ENCODE results near the gene HSPB7.
A peak's percentile ranks its signal among the peaks of the same experiment; 100 is the strongest.
"Not testable (repeated sequence)": the region's sequence is repeated elsewhere in the genome, so short reads cannot be mapped to it uniquely, and the experiment has no call there.

The HSPB7 gene

GRCh38 chr1:15988856-15989736, 28.7 kb downstream of the HSPB7 start:
- Histone ChIP-seq H3K27ac (no peak overlapping the region), H3K4me1 (peaks cover 25% of the 10 kb centered on the region), H3K4me3 (no peak overlapping the region), H3K27me3 (no peaks in the 10 kb centered on the region), H3K36me3 (no peaks in the 10 kb centered on the region), H3K9me3 (no peaks in the 10 kb centered on the region), H4K20me1 (no peaks in the 10 kb centered on the region), H3K9ac (no peak overlapping the region), H3K4me2 (no peak overlapping the region)
- no peak for TF ChIP-seq Cebpa-rat (IDR thresholded peaks at IDR 0.05)

DNA sequence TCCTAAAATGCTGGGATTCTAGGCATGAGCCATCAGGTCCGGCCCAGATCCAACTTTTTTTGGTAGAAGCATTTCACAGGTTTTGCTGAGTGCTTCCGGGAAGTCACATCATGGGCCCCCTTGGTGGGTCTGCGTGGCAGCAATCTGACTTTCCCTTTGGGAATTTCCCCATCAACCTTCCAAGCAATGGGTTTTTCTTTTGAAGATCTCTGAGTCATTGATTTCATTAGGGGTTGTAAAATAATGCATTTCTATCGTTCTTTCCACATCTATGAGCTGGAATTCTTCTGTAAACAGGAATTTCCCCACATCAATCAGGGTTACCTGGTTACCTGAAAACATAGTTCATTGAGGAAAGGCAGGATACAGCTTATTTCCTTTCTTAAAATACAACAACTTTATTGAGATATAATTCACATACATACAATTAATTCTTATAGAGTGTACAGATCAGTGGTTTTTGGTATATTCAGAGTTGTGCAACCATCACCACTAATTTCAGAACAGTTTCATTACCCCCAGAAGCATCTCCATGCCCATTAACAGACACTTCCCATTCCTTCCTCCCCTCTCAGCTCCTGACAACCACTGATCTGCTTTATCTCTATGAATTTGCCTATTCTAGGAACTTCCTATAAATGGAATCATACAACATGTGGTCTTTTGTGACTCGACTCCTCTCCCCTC, 32.1 kb downstream of the HSPB7 start:
- no peak overlapping the region for H3K4me3 ChIP-seq
- H3K27ac ChIP-seq: no peak overlapping the region
- H3K9ac ChIP-seq: no peak overlapping the region
- no peaks in the 10 kb centered on the region for H3K27me3 ChIP-seq
- no peaks in the 10 kb centered on the region for H4K20me1 ChIP-seq
- no peak overlapping the region for H3K4me2 ChIP-seq
- TF ChIP-seq Cebpa-rat (IDR thresholded peaks at IDR 0.05): no peak
- peaks cover 14% of the 10 kb centered on the region for H3K9me3 ChIP-seq
- H3K4me1 ChIP-seq: no peaks in the 10 kb centered on the region
- H3K36me3 ChIP-seq: no peaks in the 10 kb centered on the region

DNA sequence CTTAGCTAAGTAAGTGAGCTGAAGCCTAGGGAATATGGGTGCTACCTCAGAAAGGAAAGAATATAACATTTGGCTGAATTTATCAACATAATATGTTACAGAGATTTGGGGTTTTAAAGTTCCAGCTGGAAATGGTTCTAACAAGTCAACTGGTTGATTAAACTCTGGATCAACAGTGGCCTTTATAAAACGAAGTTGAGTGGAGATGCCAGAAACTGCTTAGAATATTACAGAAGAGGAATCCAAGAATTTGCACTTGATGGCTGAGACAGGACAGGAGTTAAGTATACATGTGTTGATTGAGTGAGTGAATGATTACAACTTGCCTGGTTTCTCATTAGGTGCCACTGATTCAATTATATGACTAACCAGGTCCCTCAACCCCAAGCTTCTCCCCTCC, 34.6 kb downstream of the HSPB7 start:
- no peaks in the 10 kb centered on the region for H3K4me1 ChIP-seq

GRCh38 chr1:15981679-15982078, 36.2 kb downstream of the HSPB7 start:
- Histone ChIP-seq H3K4me2 (no peak overlapping the region), H3K9ac (no peak overlapping the region), H4K20me1 (no peaks in the 10 kb centered on the region), H3K4me1 (no peaks in the 10 kb centered on the region), H3K4me3 (no peak overlapping the region), H3K36me3 (no peaks in the 10 kb centered on the region), H3K9me3 (peaks cover 31% of the 10 kb centered on the region), H3K27ac (no peak overlapping the region), H3K27me3 (no peaks in the 10 kb centered on the region)
- TF ChIP-seq Cebpa-rat (IDR thresholded peaks at IDR 0.05): no peak

More for the DNA sequence above, 34.6 kb downstream of the HSPB7 start:
- no peak for TF ChIP-seq Cebpa-rat (IDR thresholded peaks at IDR 0.05)
- Histone ChIP-seq H3K36me3 (no peaks in the 10 kb centered on the region), H4K20me1 (no peaks in the 10 kb centered on the region), H3K9me3 (peaks cover 22% of the 10 kb centered on the region), H3K4me3 (no peak overlapping the region), H3K4me2 (no peak overlapping the region), H3K9ac (no peak overlapping the region), H3K27me3 (no peaks in the 10 kb centered on the region), H3K27ac (no peak overlapping the region)

DNA sequence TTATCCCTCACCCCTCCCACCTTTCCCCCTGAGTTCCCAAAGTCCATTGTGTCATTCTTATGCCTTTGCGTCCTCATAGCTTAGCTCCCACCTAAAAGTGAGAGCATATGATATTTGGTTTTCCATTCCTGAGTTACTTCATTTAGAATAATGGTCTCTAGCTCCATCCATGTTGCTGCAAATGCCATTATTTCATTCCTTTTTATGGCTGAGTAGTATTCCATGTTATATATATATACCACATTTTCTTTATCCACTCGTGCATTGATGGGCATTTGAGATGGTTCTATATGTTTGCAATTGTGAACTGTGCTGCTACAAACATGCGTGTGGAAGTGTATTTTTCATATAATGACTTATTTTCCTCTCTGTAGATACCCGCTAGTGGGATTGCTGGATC, 39.9 kb downstream of the HSPB7 start:
- not testable (repeated sequence) for H3K27ac ChIP-seq, H3K4me2 ChIP-seq, H3K27me3 ChIP-seq

DNA sequence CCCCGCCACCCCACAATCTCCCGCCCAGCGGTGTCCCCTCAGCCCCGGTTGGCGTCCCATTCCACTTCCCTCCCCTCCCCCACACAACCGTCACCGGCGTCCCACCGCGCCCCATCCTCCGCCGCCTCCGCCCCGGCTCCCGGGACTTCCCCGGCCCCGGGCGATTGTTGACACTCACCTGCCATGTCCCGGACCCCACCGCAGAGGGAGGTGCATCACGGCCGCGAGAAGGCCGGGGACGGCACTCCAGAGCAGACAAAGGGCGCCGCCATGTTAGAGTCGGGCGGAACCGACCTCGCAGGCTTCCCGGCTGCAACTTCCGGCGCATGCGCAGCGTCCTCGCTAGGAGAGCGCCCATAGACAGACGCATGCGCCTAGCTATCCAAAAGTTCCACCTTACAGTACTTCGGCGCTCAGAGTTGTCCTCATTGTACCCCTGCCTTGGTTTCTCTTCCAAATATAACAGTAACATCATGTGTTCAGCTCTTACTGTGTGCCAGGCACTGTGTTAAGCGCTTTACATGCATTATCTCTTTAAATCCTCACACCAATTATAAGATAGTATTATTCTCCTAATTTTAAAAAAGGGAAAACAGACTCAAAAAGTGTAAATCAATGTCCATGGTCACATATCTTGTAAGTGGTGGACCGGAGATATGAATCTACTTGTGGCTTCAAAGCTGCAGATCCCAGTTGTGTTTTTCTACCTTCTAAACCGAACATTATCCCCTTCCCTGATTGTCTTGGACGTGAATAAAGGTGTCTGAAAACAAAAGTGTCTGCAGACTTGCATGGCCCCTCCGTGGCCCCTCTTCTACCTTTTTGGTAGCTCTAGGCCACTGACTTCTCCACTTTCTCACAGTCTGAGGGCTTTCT, 41.8 kb downstream of the HSPB7 start, which contains the start of gene ZBTB17:
Gene ZBTB17 (minus strand): TSS at position 297 of the 876 bp plus-strand sequence. CDS start 27,606 bp downstream, outside the sequence.
- H3K9ac ChIP-seq: peak within 1 kb of the TSS; percentile 86
- TF ChIP-seq Cebpa-rat (IDR thresholded peaks at IDR 0.05): no peak
- peak within 1 kb of the TSS; percentile 95 for H3K4me2 ChIP-seq
- peak within 1 kb of the TSS; percentile 88 for H3K27ac ChIP-seq
- peak within 1 kb of the TSS; percentile 79 for H3K4me3 ChIP-seq
- H3K4me1 ChIP-seq: peaks cover 29% of the 10 kb centered on the region
- peaks cover 26% of the 10 kb centered on the region for H3K9me3 ChIP-seq
- no peaks in the 10 kb centered on the region for H3K27me3 ChIP-seq
- peaks cover 40% of the 10 kb centered on the region for H4K20me1 ChIP-seq
- peaks cover 25% of the 10 kb centered on the region for H3K36me3 ChIP-seq

More for the DNA sequence above, 39.9 kb downstream of the HSPB7 start:
- H3K9ac ChIP-seq, H3K36me3 ChIP-seq, H3K4me3 ChIP-seq: not testable (repeated sequence)
- H4K20me1 ChIP-seq: peaks cover 26% of the 10 kb centered on the region
- H3K9me3 ChIP-seq: peaks cover 30% of the 10 kb centered on the region
- H3K4me1 ChIP-seq: peaks cover 22% of the 10 kb centered on the region

DNA sequence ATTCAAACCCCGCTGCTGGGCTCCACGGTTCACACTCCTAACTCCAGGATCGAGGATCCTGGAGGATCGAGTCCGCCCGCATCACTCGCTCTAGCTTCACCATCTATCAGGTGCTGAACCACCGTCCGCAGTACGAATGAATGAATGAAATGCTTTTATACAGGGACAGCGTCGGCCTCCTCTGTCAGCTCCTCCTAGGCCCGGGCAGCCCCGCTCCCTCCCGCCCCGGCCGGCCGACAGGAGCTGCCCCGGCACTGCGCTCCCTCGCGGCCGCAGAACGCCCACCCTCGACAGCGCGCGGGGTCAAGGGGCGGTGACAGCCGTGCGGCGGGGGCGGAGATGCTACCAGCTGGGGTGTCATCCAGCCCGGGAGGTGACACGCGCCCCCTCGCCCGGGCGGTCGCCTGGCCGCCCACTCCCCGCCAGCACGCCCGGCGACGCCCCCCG, 42.5 kb downstream of the HSPB7 start:
- H3K4me2 ChIP-seq: peak overlapping the region; percentile 95
- peak overlapping the region; percentile 88 for H3K27ac ChIP-seq
- no peak for TF ChIP-seq Cebpa-rat (IDR thresholded peaks at IDR 0.05)
- peak overlapping the region; percentile 86 for H3K9ac ChIP-seq
- H3K9me3 ChIP-seq: peaks cover 27% of the 10 kb centered on the region
- no peaks in the 10 kb centered on the region for H3K27me3 ChIP-seq
- peaks cover 40% of the 10 kb centered on the region for H4K20me1 ChIP-seq
- H3K4me1 ChIP-seq: peaks cover 29% of the 10 kb centered on the region
- H3K36me3 ChIP-seq: peaks cover 32% of the 10 kb centered on the region
- H3K4me3 ChIP-seq: peak overlapping the region; percentile 79

DNA sequence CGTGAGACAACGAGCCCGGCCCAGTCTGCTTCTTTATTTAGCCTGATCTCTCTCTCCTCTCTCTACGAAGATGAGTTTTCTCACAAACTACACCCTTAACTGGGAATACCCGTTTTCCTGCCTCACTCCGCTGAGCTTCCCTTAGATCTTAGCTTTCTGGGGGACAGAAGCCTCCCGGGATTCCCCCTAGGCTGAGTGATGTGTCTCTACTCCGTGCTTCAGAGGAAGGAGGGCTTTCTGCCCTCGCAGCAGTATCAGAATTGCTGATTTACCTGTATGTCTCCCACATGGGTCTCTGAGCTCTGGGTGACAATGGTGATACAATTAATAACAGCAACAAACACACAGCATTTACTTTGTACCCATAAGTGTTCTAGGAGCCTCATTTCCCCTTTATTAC, 43.0 kb downstream of the HSPB7 start:
- TF ChIP-seq Cebpa-rat (IDR thresholded peaks at IDR 0.05): no peak

DNA sequence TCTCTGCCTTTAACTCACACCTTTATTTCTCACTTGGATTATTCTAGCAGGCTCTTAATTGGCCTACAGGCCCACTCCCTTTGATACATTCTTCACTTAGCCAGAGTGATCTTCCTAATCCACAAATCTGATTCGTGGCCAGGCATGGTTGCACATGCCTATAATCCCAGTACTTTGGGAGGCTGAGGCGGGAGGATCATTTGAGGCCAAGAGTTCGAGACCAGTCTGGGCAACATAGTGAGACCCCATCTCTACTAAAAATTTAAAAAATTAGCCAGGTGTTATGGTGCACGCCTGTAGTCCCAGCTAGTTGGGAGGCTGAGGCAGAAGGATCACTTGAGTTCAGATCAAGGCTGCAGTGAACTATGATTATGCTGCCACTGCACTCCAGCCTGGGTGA, 44.1 kb downstream of the HSPB7 start:
- H3K4me3 ChIP-seq: peak overlapping the region; percentile 79; the same call in 1 of the 2 replicates
- peaks cover 39% of the 10 kb centered on the region for H3K9me3 ChIP-seq
- peaks cover 32% of the 10 kb centered on the region for H3K4me1 ChIP-seq
- H3K27me3 ChIP-seq: no peaks in the 10 kb centered on the region
- no peak overlapping the region for H3K9ac ChIP-seq
- H3K27ac ChIP-seq: peak overlapping the region; percentile 88; the same call in 1 of the 2 replicates
- no peak for TF ChIP-seq Cebpa-rat (IDR thresholded peaks at IDR 0.05)
- peaks cover 41% of the 10 kb centered on the region for H4K20me1 ChIP-seq
- peak overlapping the region; percentile 95 for H3K4me2 ChIP-seq
- H3K36me3 ChIP-seq: peaks cover 48% of the 10 kb centered on the region

More for the DNA sequence above, 43.0 kb downstream of the HSPB7 start:
- Histone ChIP-seq H3K27me3 (no peaks in the 10 kb centered on the region), H3K36me3 (peaks cover 37% of the 10 kb centered on the region), H3K27ac (peak overlapping the region; percentile 88), H3K9me3 (peaks cover 31% of the 10 kb centered on the region), H4K20me1 (peaks cover 40% of the 10 kb centered on the region), H3K4me1 (peaks cover 29% of the 10 kb centered on the region), H3K9ac (peak overlapping the region; percentile 86), H3K4me2 (peak overlapping the region; percentile 95), H3K4me3 (peak overlapping the region; percentile 79)
